HEK293 (cell line): ENCODE data around the gene NR3C2.

Experiments
- CTCF ChIP-seq: fragments of 450-650 bp; formaldehyde crosslinking; IDR thresholded peaks from 2 replicates; pipeline ENCODE4 v1.5.1; 2016; ENCODE audit warnings: missing biosample characterization, missing genetic modification characterization
- KLF1 ChIP-seq: fragments of 450-650 bp; formaldehyde crosslinking; IDR thresholded peaks from 2 replicates; pipeline ENCODE4 v1.5.1; 2016; ENCODE audit warnings: missing biosample characterization, missing genetic modification characterization
- PBX3 ChIP-seq: sonication (generic); formaldehyde crosslinking; IDR thresholded peaks from 2 replicates; pipeline ENCODE4 v1.8.1; 2022; ENCODE audit warnings: mild to moderate bottlenecking, moderate library complexity, missing genetic modification reagents
- REST ChIP-seq: fragments of 450-650 bp; formaldehyde crosslinking; IDR thresholded peaks from 2 replicates; pipeline ENCODE4 v1.5.1; 2016; ENCODE audit warnings: missing biosample characterization, missing genetic modification characterization
- TRIM28 ChIP-seq: IDR thresholded peaks from 2 replicates; pipeline ENCODE4 v1.6.1; 2011; ENCODE audit warnings: low read length, control low read depth, borderline replicate concordance
- ZBTB26 ChIP-seq: fragments of 450-650 bp; formaldehyde crosslinking; optimal IDR thresholded peaks from 2 replicates; pipeline ENCODE3; 2016; ENCODE audit warnings: missing biosample characterization, mild to moderate bottlenecking, missing genetic modification characterization
- ZBTB49 ChIP-seq: fragments of 450-650 bp; formaldehyde crosslinking; IDR thresholded peaks from 2 replicates; pipeline ENCODE4 v1.5.1; 2016; ENCODE audit warnings: missing biosample characterization, missing genetic modification characterization, low read depth
- ZNF184 ChIP-seq: fragments of 450-650 bp; IDR thresholded peaks from 2 replicates; pipeline ENCODE4 v1.5.1; 2018; ENCODE audit warnings: missing biosample characterization, mild to moderate bottlenecking, missing genetic modification characterization
- ZNF214 ChIP-seq: fragments of 450-650 bp; formaldehyde crosslinking; IDR thresholded peaks from 2 replicates; pipeline ENCODE4 v1.5.1; 2017; ENCODE audit warnings: missing biosample characterization, mild to moderate bottlenecking, missing genetic modification characterization, borderline replicate concordance
- ZNF274 ChIP-seq, 2 experiments: fragments of 200-500 bp in 1 of 2; fragments of 450-650 bp in 1 of 2; sonication (Bioruptor generic) in 1 of 2; formaldehyde crosslinking in 1 of 2; IDR thresholded peaks; 2 replicates each; pipeline versions ENCODE4 v1.5.1 to v1.6.1; 2014 to 2016; ENCODE audit warnings: borderline replicate concordance in 1 of 2, inconsistent platforms in 1 of 2, low read length in 1 of 2, missing biosample characterization in 1 of 2, missing genetic modification characterization in 1 of 2
- ZNF645 ChIP-seq: fragments of 450-650 bp; formaldehyde crosslinking; IDR thresholded peaks from 2 replicates; pipeline ENCODE4; 2016; ENCODE audit warnings: missing biosample characterization, missing genetic modification characterization
- ZNF704 ChIP-seq: fragments of 450-650 bp; formaldehyde crosslinking; IDR thresholded peaks from 2 replicates; pipeline ENCODE4 v1.5.1; 2016; ENCODE audit warnings: missing biosample characterization, missing genetic modification characterization
- ZNF830 ChIP-seq: fragments of 450-650 bp; IDR thresholded peaks from 2 replicates; pipeline ENCODE4 v1.5.0; 2018; ENCODE audit warnings: missing biosample characterization, missing genetic modification characterization, low read depth, mild to moderate bottlenecking, moderate library complexity

- no peak for TF ChIP-seq ZNF704 (tag by site-specific recombination)
- TF ChIP-seq CTCF (tag by site-specific recombination) = no peak
- TF ChIP-seq ZNF830 (tag by site-specific recombination) = no peak
- no peak for TF ChIP-seq ZNF274 (IDR thresholded peaks at IDR 0.05; ENCODE audit: low read length)
- TF ChIP-seq ZNF274 (tag by site-specific recombination; IDR thresholded peaks at IDR 0.05; ENCODE audit: borderline replicate concordance) = no peak
- no peak for TF ChIP-seq ZNF184 (tag by site-specific recombination)
- no peak for TF ChIP-seq REST (tag by site-specific recombination)
- TF ChIP-seq ZBTB49 (tag by site-specific recombination) = no peak
- no peak for TF ChIP-seq ZNF214
- TF ChIP-seq PBX3 (CRISPR knock-in tag) = no peak
- no peak for TF ChIP-seq ZNF645 (tag by site-specific recombination)
- no peak for TF ChIP-seq KLF1 (tag by site-specific recombination)
- TF ChIP-seq TRIM28 = no peak
- no peak for TF ChIP-seq ZBTB26 (tag by site-specific recombination)
These were observed 97.3 kb downstream of the NR3C2 start for GRCh38 chr4:148344941-148345340.
